ENCODE measurements around the gene CACNA1C.

- no peak for TF ChIP-seq CTCF (IDR thresholded peaks at IDR 0.05)
- TF ChIP-seq POLR2A (IDR thresholded peaks at IDR 0.05) = no peak
Measured at GRCh38 chr12:2114071-2114470, 61.3 kb downstream of the CACNA1C start.
